Medulla oblongata (tissue), 1 donor: Measurements from ENCODE around the gene EIF5AL1.
A peak's percentile ranks its signal among the peaks of the same experiment; 100 is the strongest.
"Not testable (repeated sequence)": the region's sequence is repeated elsewhere in the genome, so short reads cannot be mapped to it uniquely, and the experiment has no call there.

Source experiments
- DNase-seq: peaks from one replicate; pipeline ENCODE4 v3.0.0-alpha.2; 2015; ENCODE audit errors: extremely low spot score

Gene EIF5AL1

GRCh38 chr10:79555354-79556309, 43.3 kb downstream of the EIF5AL1 start:
- no peak for DNase-seq

- DNase-seq, result not testable (repeated sequence)
Observed at GRCh38 chr10:79556961-79557360, 44.6 kb downstream of the EIF5AL1 start.

DNA sequence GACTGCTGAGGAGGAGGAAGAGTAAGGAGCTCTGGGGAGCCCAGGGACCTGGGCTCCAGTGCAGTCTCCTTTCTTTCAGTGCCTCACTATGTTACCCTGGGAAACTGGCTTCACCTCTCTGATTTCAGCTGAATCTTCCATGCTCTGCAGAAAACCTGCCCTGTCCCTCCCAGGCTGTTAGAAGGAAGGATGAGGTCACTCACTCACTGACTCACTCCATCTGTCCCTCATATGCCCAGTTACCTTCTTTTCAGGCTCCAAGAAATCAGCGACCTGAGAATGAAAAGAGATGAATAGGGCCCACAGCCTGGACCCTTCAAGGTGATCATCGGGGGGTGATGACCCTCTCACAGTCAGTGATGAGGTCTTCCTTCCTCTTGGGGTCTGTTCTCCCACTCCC, 47.4 kb downstream of the EIF5AL1 start:
- DNase-seq, result no peak

- DNase-seq, result no peak
Observed at GRCh38 chr10:79560160-79560709, 47.9 kb downstream of the EIF5AL1 start, which contains the start of gene SFTPA2. Gene SFTPA2, minus strand, starts transcription at chr10:79560407. Its CDS starts 924 bp downstream, at chr10:79559483.

DNA sequence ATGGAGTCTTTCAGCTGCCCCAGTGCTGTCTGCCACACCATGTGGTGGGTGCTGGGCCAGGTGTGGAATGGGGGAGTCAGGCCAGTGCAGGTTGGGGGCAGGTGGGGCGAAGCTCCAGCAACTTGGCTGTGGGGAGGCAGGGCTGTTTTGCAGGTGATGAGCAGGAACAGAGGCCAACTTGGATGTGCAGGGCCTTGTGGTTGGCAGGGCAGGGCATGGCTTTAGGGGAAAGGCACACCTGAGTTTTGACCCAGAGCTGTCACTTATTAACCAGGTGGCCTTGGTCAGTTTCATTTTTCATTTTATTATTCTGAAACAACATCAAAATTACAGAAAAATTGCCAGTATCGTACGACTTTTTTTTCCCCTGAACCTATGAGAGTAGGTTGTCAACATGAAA, 48.9 kb downstream of the EIF5AL1 start:
- DNase-seq, result no peak

- peak; percentile 70 for DNase-seq
Observed at GRCh38 chr10:79562135-79562756, 49.9 kb downstream of the EIF5AL1 start.

GRCh38 chr10:79563426-79563825, 51.1 kb downstream of the EIF5AL1 start:
- DNase-seq, result no peak
